ACC112 (cell line): ENCODE data around the gene DPYSL3.

Experiments used
- H2AFZ ChIP-seq: fragments of 200-600 bp; sonication (generic); one replicate; pipeline ENCODE4 v1.6.0; 2017; ENCODE audit warnings: antibody characterized with exemption, low read length; ENCODE audit not compliant: unreplicated experiment
- H3K27ac ChIP-seq: fragments of 200-600 bp; sonication (generic); 2 replicates; pipeline ENCODE4 v1.5.1; 2014; ENCODE audit warnings: low read depth, mild to moderate bottlenecking, antibody characterized with exemption, low read length, moderate library complexity
- H3K27me3 ChIP-seq: fragments of 200-600 bp; sonication (generic); 2 replicates; pipeline ENCODE4 v1.6.1; 2014; ENCODE audit warnings: mild to moderate bottlenecking, antibody characterized with exemption, low read length, moderate library complexity, mixed read lengths; ENCODE audit not compliant: insufficient read depth
- H3K36me3 ChIP-seq: fragments of 200-600 bp; sonication (generic); 2 replicates; pipeline ENCODE4 v1.6.1; 2016; ENCODE audit warnings: mild to moderate bottlenecking, antibody characterized with exemption, low read length, moderate library complexity, mixed read lengths; ENCODE audit not compliant: insufficient read depth
- H3K4me1 ChIP-seq: fragments of 200-600 bp; sonication (generic); one replicate; pipeline ENCODE4 v1.6.1; 2016; ENCODE audit warnings: low read length, mixed read lengths; ENCODE audit not compliant: insufficient read depth, unreplicated experiment, control insufficient read depth
- H3K4me3 ChIP-seq: fragments of 200-600 bp; sonication (generic); 2 replicates; pipeline ENCODE4 v1.5.1; 2014; ENCODE audit warnings: mild to moderate bottlenecking, low read depth, low read length
- H3K79me2 ChIP-seq: fragments of 200-600 bp; sonication (generic); one replicate; pipeline ENCODE4 v1.6.0; 2016; ENCODE audit warnings: low read length; ENCODE audit not compliant: control insufficient read depth, unreplicated experiment, insufficient read depth

Gene DPYSL3

DNA sequence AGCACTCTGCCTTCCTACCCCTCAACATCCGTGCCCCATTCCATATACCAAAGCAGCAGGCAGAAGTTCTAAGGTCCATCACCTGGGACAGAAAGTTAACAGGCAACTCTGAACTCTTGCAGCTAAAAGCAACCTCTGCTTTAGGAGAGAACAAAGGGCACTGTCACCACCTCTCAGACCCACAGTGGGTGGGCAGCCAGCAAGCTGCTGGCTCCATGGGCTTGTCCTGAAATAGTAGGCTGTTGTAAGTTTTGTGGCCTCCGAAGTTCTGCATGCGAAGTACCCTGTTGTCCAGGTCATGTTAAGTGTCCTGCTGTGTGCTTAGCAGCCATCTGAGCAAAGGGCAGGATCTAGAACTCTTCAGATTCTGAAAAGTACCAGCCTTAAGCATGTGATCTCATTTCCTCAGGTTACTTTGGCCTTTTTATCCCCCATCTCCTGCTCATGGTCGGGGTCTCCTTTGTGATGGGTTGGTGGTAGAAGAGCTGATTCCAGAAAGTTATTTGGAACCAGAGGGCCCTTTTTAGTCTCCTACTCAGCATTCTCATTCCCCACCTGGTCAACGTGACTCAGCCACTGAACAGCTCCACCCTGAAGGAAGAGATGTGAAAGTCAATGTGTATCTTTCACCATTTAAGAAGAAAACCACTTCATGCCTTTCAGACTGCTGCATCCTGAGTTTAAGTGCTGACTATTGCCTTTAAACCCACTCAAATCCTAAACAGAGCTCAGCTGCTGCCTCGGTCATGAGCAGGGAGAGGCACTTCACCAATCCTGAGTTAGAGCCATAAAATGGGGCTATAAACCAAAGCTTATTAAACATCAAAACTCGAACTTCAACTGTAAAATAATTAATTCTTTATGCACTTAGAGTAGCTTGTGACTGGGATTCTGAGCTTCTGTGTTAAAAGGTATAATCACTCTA, 121.4 kb downstream of the DPYSL3 start:
- Histone ChIP-seq H3K4me3 (no peak overlapping the region), H3K27me3 (no peaks in the 10 kb centered on the region), H3K36me3 (no peaks in the 10 kb centered on the region), H3K79me2 (no peaks in the 10 kb centered on the region), H3K27ac (no peak overlapping the region), H3K4me1 (peaks cover 6% of the 10 kb centered on the region), H2AFZ (no peak overlapping the region)

- Histone ChIP-seq H2AFZ (no peak overlapping the region), H3K79me2 (no peaks in the 10 kb centered on the region), H3K27me3 (no peaks in the 10 kb centered on the region), H3K4me1 (peaks cover 6% of the 10 kb centered on the region), H3K4me3 (no peak overlapping the region), H3K27ac (no peak overlapping the region), H3K36me3 (no peaks in the 10 kb centered on the region)
These were observed 122.8 kb downstream of the DPYSL3 start for GRCh38 chr5:147387109-147387508.

DNA sequence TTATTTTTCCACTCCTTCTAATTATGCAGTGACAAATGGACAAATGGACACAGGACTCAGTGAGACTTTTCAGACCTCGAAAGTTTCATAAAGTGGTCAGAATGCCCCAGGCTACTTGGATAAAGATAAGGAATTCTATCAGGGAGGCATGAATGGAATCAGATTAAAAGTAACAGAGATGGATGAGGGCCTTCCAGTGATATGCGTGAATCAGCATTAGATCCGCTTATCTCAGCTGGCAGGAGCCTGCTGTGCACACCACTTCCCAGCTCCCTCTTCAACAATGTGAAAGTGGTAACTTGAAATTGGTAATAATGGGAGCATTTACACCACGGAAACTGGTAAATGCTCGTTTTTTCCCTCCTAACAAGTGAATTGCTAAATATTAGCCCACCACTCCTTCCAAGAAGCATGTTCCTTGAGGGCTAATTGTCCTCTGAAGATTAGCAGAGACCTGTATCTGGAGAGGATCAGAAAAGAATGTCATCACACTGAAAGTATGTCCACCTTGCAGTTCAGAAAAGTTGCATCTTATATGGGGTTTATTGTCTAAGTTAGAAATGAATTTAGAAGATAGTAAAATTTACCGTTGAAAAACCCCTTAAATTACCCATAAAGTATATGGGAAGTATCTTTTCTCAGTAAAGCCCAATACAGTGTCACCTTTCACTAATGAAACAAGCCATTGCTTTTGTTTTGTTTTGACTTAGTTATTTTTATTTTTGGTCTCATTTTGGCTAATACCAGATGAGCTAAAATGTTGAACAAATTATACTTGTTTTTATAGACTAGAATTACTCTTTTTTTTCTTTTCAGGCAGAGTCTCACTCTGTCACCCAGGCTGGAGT, 125.3 kb downstream of the DPYSL3 start:
- Histone ChIP-seq H2AFZ (no peak overlapping the region), H3K4me1 (no peaks in the 10 kb centered on the region), H3K27ac (no peak overlapping the region), H3K4me3 (no peak overlapping the region), H3K36me3 (no peaks in the 10 kb centered on the region), H3K27me3 (no peaks in the 10 kb centered on the region), H3K79me2 (no peaks in the 10 kb centered on the region)

GRCh38 chr5:147382776-147383175, 127.1 kb downstream of the DPYSL3 start:
- H3K4me1 ChIP-seq = no peaks in the 10 kb centered on the region
- no peak overlapping the region for H2AFZ ChIP-seq
- H3K27me3 ChIP-seq = no peaks in the 10 kb centered on the region
- no peak overlapping the region for H3K27ac ChIP-seq
- no peak overlapping the region for H3K4me3 ChIP-seq
- no peaks in the 10 kb centered on the region for H3K79me2 ChIP-seq
- no peaks in the 10 kb centered on the region for H3K36me3 ChIP-seq

- H3K79me2 ChIP-seq = no peaks in the 10 kb centered on the region
- no peaks in the 10 kb centered on the region for H3K36me3 ChIP-seq
- H3K4me3 ChIP-seq = no peak overlapping the region
- H2AFZ ChIP-seq = no peak overlapping the region
- H3K27ac ChIP-seq = no peak overlapping the region
- H3K27me3 ChIP-seq = no peaks in the 10 kb centered on the region
- no peaks in the 10 kb centered on the region for H3K4me1 ChIP-seq
These were observed 128.3 kb downstream of the DPYSL3 start for GRCh38 chr5:147381555-147381954.

DNA sequence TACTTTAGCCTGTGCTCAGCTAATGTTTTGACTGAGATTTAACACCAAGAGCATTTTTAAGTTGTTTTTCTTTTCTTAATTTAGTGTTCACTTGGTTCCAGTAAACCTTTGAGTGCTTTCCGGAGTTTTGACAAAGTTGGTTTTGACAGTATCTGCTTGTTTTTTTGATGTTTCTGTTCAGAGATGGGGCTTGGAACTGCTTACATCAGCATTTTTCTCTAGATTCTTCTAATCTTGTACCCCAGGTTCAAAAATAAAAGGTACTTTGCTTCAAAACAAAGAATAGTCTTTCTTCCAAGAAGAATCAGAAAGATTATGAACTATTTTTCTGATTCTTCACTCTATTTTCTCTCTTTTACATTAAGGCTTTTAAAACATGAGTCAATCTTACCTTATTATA, 132.2 kb downstream of the DPYSL3 start:
- H3K27ac ChIP-seq = no peak overlapping the region
- H3K36me3 ChIP-seq = no peaks in the 10 kb centered on the region
- H3K27me3 ChIP-seq = no peaks in the 10 kb centered on the region
- H2AFZ ChIP-seq = no peak overlapping the region
- H3K79me2 ChIP-seq = no peaks in the 10 kb centered on the region
- H3K4me1 ChIP-seq = no peaks in the 10 kb centered on the region
- H3K4me3 ChIP-seq = no peak overlapping the region

GRCh38 chr5:147375151-147375550, 134.7 kb downstream of the DPYSL3 start:
- no peaks in the 10 kb centered on the region for H3K79me2 ChIP-seq
- H3K4me1 ChIP-seq = peaks cover 5% of the 10 kb centered on the region
- H3K4me3 ChIP-seq = no peak overlapping the region
- H2AFZ ChIP-seq = no peak overlapping the region
- no peaks in the 10 kb centered on the region for H3K36me3 ChIP-seq
- no peaks in the 10 kb centered on the region for H3K27me3 ChIP-seq
- no peak overlapping the region for H3K27ac ChIP-seq

DNA sequence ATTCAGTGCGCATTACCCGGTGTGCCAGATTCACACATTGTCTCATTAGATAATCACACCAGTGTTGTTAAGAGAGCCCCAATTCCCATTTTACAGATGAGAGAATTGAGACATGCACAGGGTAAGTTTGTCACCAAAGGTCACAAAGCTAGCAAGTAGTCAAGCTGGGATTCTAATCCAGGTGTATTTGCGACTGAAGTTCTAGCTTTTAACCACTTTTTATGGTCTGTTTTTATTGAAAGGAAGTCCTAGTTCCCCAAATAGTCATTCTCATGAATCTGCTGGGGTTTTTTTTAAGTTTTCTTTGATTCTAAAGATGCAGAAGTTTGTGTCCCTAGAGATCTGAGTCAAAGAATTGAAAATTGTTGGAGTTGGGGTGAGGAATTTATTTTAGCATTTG, 136.5 kb downstream of the DPYSL3 start:
- Histone ChIP-seq H3K36me3 (no peaks in the 10 kb centered on the region), H3K27me3 (no peaks in the 10 kb centered on the region), H3K27ac (no peak overlapping the region)

DNA sequence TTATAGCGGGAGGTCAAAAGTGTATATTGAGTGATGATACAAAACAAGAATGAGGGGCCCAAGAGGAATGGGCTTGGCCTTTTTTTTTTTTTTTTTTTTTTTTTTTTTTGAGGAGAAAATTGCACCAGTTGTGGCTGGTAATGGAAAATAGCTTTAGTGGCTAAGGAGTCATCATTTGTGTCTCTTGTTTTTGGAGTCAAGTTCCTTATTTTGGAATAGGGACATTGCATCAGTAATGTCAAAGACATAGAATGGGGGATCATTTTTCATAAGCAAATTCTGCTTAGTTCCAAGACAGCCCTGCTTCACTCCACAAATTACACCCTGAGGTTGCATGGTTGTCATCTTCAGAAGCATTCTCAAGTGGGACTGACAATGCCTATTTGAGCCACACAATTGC, 137.7 kb downstream of the DPYSL3 start:
- no peaks in the 10 kb centered on the region for H3K79me2 ChIP-seq
- no peak overlapping the region for H2AFZ ChIP-seq
- no peak overlapping the region for H3K27ac ChIP-seq
- no peak overlapping the region for H3K4me3 ChIP-seq
- peaks cover 8% of the 10 kb centered on the region for H3K4me1 ChIP-seq
- H3K36me3 ChIP-seq = no peaks in the 10 kb centered on the region
- H3K27me3 ChIP-seq = no peaks in the 10 kb centered on the region

More for the DNA sequence above, 136.5 kb downstream of the DPYSL3 start:
- Histone ChIP-seq H3K4me3 (no peak overlapping the region), H2AFZ (no peak overlapping the region), H3K79me2 (no peaks in the 10 kb centered on the region), H3K4me1 (peaks cover 8% of the 10 kb centered on the region)

DNA sequence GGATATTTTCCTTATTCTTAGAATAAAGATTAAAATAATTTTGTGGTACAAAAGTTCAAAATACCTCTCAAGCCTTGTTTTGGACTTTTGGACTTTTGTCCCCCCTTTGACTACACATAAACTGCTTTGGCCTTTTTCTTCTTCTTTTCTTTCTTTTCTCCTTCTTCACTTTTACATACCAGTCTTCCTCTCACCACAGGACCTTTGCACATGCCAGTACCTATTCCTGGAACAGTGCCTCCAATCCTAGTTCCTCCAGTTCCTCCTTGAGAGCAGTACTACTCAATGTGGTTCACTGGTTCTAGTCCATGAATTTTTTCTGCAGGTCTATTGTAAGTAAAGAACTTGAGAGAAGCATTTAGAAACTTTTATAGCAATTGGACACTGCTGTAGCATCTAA, 138.6 kb downstream of the DPYSL3 start:
- peaks cover 8% of the 10 kb centered on the region for H3K4me1 ChIP-seq
- no peak overlapping the region for H3K27ac ChIP-seq
- H2AFZ ChIP-seq = no peak overlapping the region

More for the DNA sequence above, 138.6 kb downstream of the DPYSL3 start:
- no peaks in the 10 kb centered on the region for H3K36me3 ChIP-seq
- H3K27me3 ChIP-seq = no peaks in the 10 kb centered on the region
- H3K4me3 ChIP-seq = no peak overlapping the region
- no peaks in the 10 kb centered on the region for H3K79me2 ChIP-seq
